Gastroesophageal sphincter (tissue), 3 donors: Measurements from ENCODE around the gene FBXW8.
A peak's percentile ranks its signal among the peaks of the same experiment; 100 is the strongest.

Source experiments
- CTCF ChIP-seq, 4 experiments: fragments of 200-600 bp in 2 of 4; fragments of 450-650 bp in 2 of 4; sonication (generic) in 1 of 4; IDR thresholded peaks; one replicate each; pipeline ENCODE4 v1.5.1; 2017 to 2019; ENCODE audit warnings: antibody characterized with exemption in 4 of 4, mild to moderate bottlenecking in 2 of 4, moderate library complexity in 2 of 4
- POLR2AphosphoS5 ChIP-seq: sonication (generic); formaldehyde crosslinking; IDR thresholded peaks from one replicate; pipeline ENCODE4 v1.6.1; 2017; ENCODE audit warnings: antibody characterized with exemption

GRCh38 chr12:116882742-116883141, 28.0 kb upstream of the FBXW8 start:
- TF ChIP-seq CTCF (IDR thresholded peaks at IDR 0.05) (peak in 1 of 4 experiments; percentile 47), POLR2AphosphoS5 (no peak)
